SK-N-SH (cell line): ENCODE measurements around the gene TAF6. TPM values are rescaled to one million over a fixed set of nuclear protein-coding genes. Genes with fewer than 3 reads are reported as not detected.

Experiments
- CTCF ChIA-PET: fragments of 300-600, 350-600 bp; formaldehyde crosslinking; extraction: SDS; loops from one replicate; lab custom pipeline; 2021; lab: Yijun Ruan, JAX
- POLR2A ChIA-PET: fragments of 350-600 bp; sonication (Branson Sonifier 250); formaldehyde crosslinking; extraction: SDS; loops from one replicate; lab custom pipeline; 2020; ENCODE audit warnings: antibody characterized with exemption, inconsistent platforms; lab: Yijun Ruan, JAX
- DNase-seq: peaks from one replicate; pipeline ENCODE4 v3.0.0; 2012
- H2AFZ ChIP-seq: fragments of 200-600 bp; sonication (generic); 2 replicates; pipeline ENCODE4 v1.8.1; 2016; ENCODE audit warnings: antibody characterized with exemption, mild to moderate bottlenecking, low read depth
- H3F3A ChIP-seq: fragments of 200-600 bp; sonication (generic); replicated peaks from 2 replicates; pipeline ENCODE3; 2016; ENCODE audit warnings: antibody characterized with exemption, mild to moderate bottlenecking; ENCODE audit not compliant: insufficient read depth
- H3K27ac ChIP-seq, 2 experiments: fragments of 200-500 bp in 1 of 2; fragments of 200-600 bp in 1 of 2; sonication (Bioruptor generic) in 1 of 2; sonication (generic), shearing (Covaris generic) in 1 of 2; 2 replicates each; pipeline versions ENCODE4 v1.5.1 to v1.6.1; 2014 to 2016; ENCODE audit warnings: low read depth in 2 of 2, inconsistent platforms in 1 of 2, low read length in 1 of 2, mild to moderate bottlenecking in 1 of 2, mixed read lengths in 1 of 2
- H3K27me3 ChIP-seq: fragments of 200-600 bp; sonication (generic), shearing (Covaris generic); 2 replicates; pipeline ENCODE4 v1.6.1; 2016; ENCODE audit warnings: mixed run types; ENCODE audit not compliant: insufficient read depth
- H3K36me3 ChIP-seq, 2 experiments: fragments of 200-500 bp in 1 of 2; fragments of 200-600 bp in 1 of 2; sonication (Bioruptor generic) in 1 of 2; sonication (generic) in 1 of 2; replicated peaks in 1 of 2; 2 replicates each; pipeline versions ENCODE3 to v1.5.1; 2014 to 2016; ENCODE audit warnings: low read length in 1 of 2, mild to moderate bottlenecking in 1 of 2; ENCODE audit not compliant: insufficient read depth in 2 of 2, control insufficient read depth in 1 of 2
- H3K4me1 ChIP-seq, 2 experiments: fragments of 200-500 bp in 1 of 2; fragments of 200-600 bp in 1 of 2; sonication (Bioruptor generic) in 1 of 2; sonication (generic), shearing (Covaris generic) in 1 of 2; 2 replicates each; pipeline versions ENCODE4 v1.5.1 to v1.6.1; 2014 to 2016; ENCODE audit warnings: low read depth in 1 of 2, low read length in 1 of 2, mixed run types in 1 of 2; ENCODE audit not compliant: insufficient read depth in 2 of 2, control insufficient read depth in 1 of 2
- H3K4me2 ChIP-seq: fragments of 200-600 bp; sonication (generic), shearing (Covaris generic); 2 replicates; pipeline ENCODE4 v1.6.1; 2017; ENCODE audit warnings: mixed run types
- H3K4me3 ChIP-seq, 2 experiments: fragments of 200-500 bp in 1 of 2; fragments of 200-600 bp in 1 of 2; sonication (Bioruptor generic) in 1 of 2; sonication (generic), shearing (Covaris generic) in 1 of 2; 2 replicates each; pipeline versions ENCODE4 v1.5.1 to v1.8.1; 2014 to 2016; ENCODE audit warnings: low read depth in 2 of 2, inconsistent platforms in 1 of 2, low read length in 1 of 2, mild to moderate bottlenecking in 1 of 2, mixed read lengths in 1 of 2, moderate library complexity in 1 of 2
- H3K79me2 ChIP-seq: fragments of 200-600 bp; sonication (generic); 2 replicates; pipeline ENCODE4 v1.8.1; 2017; ENCODE audit warnings: mild to moderate bottlenecking; ENCODE audit not compliant: insufficient read depth
- H3K9ac ChIP-seq: fragments of 200-600 bp; sonication (generic); 2 replicates; pipeline ENCODE4 v1.6.1; 2017; ENCODE audit warnings: mixed run types
- H3K9me2 ChIP-seq: fragments of 200-600 bp; sonication (generic); 2 replicates; pipeline ENCODE4 v1.6.1; 2017; ENCODE audit warnings: mixed run types
- H3K9me3 ChIP-seq: fragments of 200-600 bp; sonication (generic); 2 replicates; pipeline ENCODE4 v1.6.1; 2017; ENCODE audit warnings: mixed run types, mild to moderate bottlenecking, moderate library complexity
- H4K20me1 ChIP-seq: fragments of 200-600 bp; sonication (generic); 2 replicates; pipeline ENCODE4 v1.6.1; 2017; ENCODE audit warnings: mild to moderate bottlenecking, mixed run types; ENCODE audit not compliant: insufficient read depth
- CHD2 ChIP-seq: fragments of 150-350 bp; IDR thresholded peaks from 2 replicates; pipeline ENCODE4 v1.6.1; 2018; ENCODE audit warnings: low read length; ENCODE audit not compliant: partially characterized antibody
- EP300 ChIP-seq, 2 experiments: IDR thresholded peaks; 2 replicates each; pipeline versions ENCODE4 v1.4.0 to v1.6.1; 2012; ENCODE audit warnings: borderline replicate concordance in 1 of 2, low read depth in 1 of 2, low read length in 1 of 2
- FOXJ3 ChIP-seq: sonication (generic); formaldehyde crosslinking; IDR thresholded peaks from 2 replicates; pipeline ENCODE4 v1.5.1; 2020; ENCODE audit warnings: mild to moderate bottlenecking, missing genetic modification reagents
- GATA2 ChIP-seq: sonication (generic); formaldehyde crosslinking; IDR thresholded peaks from 2 replicates; pipeline ENCODE4 v1.5.0; 2020; ENCODE audit warnings: mild to moderate bottlenecking, missing genetic modification reagents
- JUND ChIP-seq: IDR thresholded peaks from 2 replicates; pipeline ENCODE4 v1.4.0; 2012
- POLR2AphosphoS5 ChIP-seq: IDR thresholded peaks from 2 replicates; pipeline ENCODE4 v1.6.1; 2012; ENCODE audit warnings: low read depth, low read length
- SIN3A ChIP-seq: IDR thresholded peaks from 2 replicates; pipeline ENCODE4 v1.6.1; 2012; ENCODE audit warnings: low read depth, mild to moderate bottlenecking, low read length, moderate library complexity, borderline replicate concordance
- USF1 ChIP-seq: IDR thresholded peaks from 2 replicates; pipeline ENCODE4 v1.4.0; 2012; ENCODE audit warnings: low read depth, borderline replicate concordance
- USF2 ChIP-seq: fragments of 150-350 bp; IDR thresholded peaks from 2 replicates; pipeline ENCODE4 v1.6.1; 2017; ENCODE audit warnings: antibody characterized with exemption, low read length, low read depth, borderline replicate concordance
- WGBS: methylation state at CpG from one replicate; pipeline ENCODE4 v1.1.6; 2017; ENCODE audit warnings: low lambda C conversion rate; 5-methylcytosine and 5-hydroxymethylcytosine counted together
- polyA plus RNA-seq, 3 experiments: library from polyadenylated mRNA; depleted of rRNA; stranded (reverse); fragments of >200 nt; gene quantifications; 2 replicates each; pipeline ENCODE4 v1.2.3, GENCODE V29; 2012

TAF6 gene
- polyA plus RNA-seq, 1 of the 3 experiments (the other 2 are of a cell fraction), result 70.5 TPM

- H3K9me2 ChIP-seq, result no peaks in the 10 kb centered on the region
- H3K9me3 ChIP-seq, result no peaks in the 10 kb centered on the region
- CTCF ChIA-PET, result interaction anchor here (1.2 to 5.7 kb wide), 2 partner anchors 11 to 49 kb away, joined by 4 to 77 read pairs; no protein-coding TSS in a partner anchor
- no peaks in the 10 kb centered on the region for H3K79me2 ChIP-seq
- H3K9ac ChIP-seq, result no peak overlapping the region
- POLR2A ChIA-PET, result no interaction called here
- H3F3A ChIP-seq, result peaks cover 1% of the 10 kb centered on the region
- H3K4me1 ChIP-seq, result no peaks in the 10 kb centered on the region
- H3K4me2 ChIP-seq, result no peak overlapping the region
- DNase-seq, result no peak
- no peak overlapping the region for H3K4me3 ChIP-seq
- no peaks in the 10 kb centered on the region for H4K20me1 ChIP-seq
- no peaks in the 10 kb centered on the region for H3K27me3 ChIP-seq
- no peak overlapping the region for H2AFZ ChIP-seq
- H3K27ac ChIP-seq, result no peak overlapping the region
- no peak for TF ChIP-seq EP300 (IDR thresholded peaks at IDR 0.05; ENCODE audit: borderline replicate concordance in 1 of 2, low read depth in 1 of 2, low read length in 1 of 2)
- TF ChIP-seq POLR2AphosphoS5, result no peak
- TF ChIP-seq SIN3A, result no peak
- TF ChIP-seq CHD2, result no peak
- no peak for TF ChIP-seq USF1
- TF ChIP-seq GATA2 (CRISPR knock-in tag), result no peak
- TF ChIP-seq JUND, result no peak
- no peaks in the 10 kb centered on the region for H3K36me3 ChIP-seq
- whole genome bisulfite sequencing, result 75% methylated on average over 3 of the region's 3 CpGs
Observed at GRCh38 chr7:100141555-100141949, 22.4 kb upstream of the TAF6 start.

- DNase-seq, result no peak
- no peak overlapping the region for H3K4me2 ChIP-seq
- no peaks in the 10 kb centered on the region for H3K27me3 ChIP-seq
- no peak for TF ChIP-seq FOXJ3 (CRISPR knock-in tag)
- no peak for TF ChIP-seq USF2
- TF ChIP-seq, all 33 proteins: peak for 0
- Histone ChIP-seq H3K4me3 (no peak overlapping the region), H3K27ac (no peak overlapping the region), H3K79me2 (no peaks in the 10 kb centered on the region), H3K9me2 (no peaks in the 10 kb centered on the region), H3K4me1 (no peaks in the 10 kb centered on the region), H4K20me1 (no peaks in the 10 kb centered on the region), H3K9me3 (no peaks in the 10 kb centered on the region), H2AFZ (no peak overlapping the region), H3F3A (peaks cover 7% of the 10 kb centered on the region), H3K36me3 (no peaks in the 10 kb centered on the region), H3K9ac (no peak overlapping the region)
- WGBS, result 80% methylated on average over 13 of the region's 13 CpGs
- CTCF ChIA-PET, result interaction anchor here (2.0 to 13.6 kb wide), 3 partner anchors 8 to 77 kb away, joined by 6 to 262 read pairs (median 77); partner anchors contain the start of gene PVRIG
- POLR2A ChIA-PET, result no interaction called here
Observed at GRCh38 chr7:100137851-100138760, 18.9 kb upstream of the TAF6 start.
